Testis (tissue), 2 donors: ENCODE measurements around the gene DRC7.

ENCODE experiments used
- POLR2A ChIP-seq: fragments of 450-650 bp; IDR thresholded peaks from one replicate; pipeline ENCODE4 v1.6.1; 2017; ENCODE audit warnings: antibody characterized with exemption, mild to moderate bottlenecking, moderate library complexity
- TF ChIP-seq, protein P1 (sequence below), 3 experiments: fragments of 450-650 bp in 2 of 3; fragments of 200-600 bp in 1 of 3; sonication (generic) in 1 of 3; IDR thresholded peaks; one replicate each; pipeline ENCODE4 v1.5.1; 2016 to 2019; ENCODE audit warnings: antibody characterized with exemption in 3 of 3, mild to moderate bottlenecking in 2 of 3, moderate library complexity in 1 of 3

DNA sequence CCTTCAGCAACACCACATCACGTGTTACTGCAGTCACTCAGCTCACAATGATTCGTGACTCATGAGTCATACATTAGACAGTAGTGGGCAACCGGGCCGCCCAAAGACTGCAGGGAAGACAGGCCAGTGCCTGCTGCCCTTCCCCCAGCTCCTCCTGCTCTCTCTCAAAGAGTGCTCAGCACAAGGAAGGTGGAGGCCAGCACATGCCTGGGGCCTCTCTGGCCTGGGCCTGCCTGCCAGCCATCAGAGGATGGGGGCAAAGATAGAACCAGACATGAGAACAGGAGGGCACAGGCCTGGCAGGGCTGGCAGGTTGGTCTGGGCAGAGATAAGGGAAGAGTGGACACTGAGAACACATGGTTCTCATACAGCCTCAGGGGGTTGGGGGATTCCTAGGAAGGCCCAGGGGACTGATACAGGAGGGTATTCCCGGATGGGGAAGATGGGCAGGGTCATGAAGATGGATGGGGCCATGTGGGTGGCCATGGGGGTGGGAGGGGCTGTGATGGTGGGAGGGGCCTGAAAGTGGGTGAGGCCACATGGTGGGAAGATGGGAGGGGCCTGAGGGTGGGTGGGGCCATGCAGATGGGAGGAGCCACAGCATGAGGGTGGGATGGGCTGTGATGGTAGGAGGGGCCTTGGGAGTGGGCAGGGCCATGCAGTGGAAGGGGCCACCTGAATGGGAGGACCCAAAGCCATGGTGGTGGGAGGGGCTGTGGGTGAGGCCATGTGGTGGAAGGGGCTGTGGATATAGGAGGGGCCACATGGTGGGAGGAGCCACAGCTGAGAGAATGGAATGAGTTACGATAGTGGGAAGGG, 69.9 kb downstream of the DRC7 start:
- TF ChIP-seq, protein P1, sequence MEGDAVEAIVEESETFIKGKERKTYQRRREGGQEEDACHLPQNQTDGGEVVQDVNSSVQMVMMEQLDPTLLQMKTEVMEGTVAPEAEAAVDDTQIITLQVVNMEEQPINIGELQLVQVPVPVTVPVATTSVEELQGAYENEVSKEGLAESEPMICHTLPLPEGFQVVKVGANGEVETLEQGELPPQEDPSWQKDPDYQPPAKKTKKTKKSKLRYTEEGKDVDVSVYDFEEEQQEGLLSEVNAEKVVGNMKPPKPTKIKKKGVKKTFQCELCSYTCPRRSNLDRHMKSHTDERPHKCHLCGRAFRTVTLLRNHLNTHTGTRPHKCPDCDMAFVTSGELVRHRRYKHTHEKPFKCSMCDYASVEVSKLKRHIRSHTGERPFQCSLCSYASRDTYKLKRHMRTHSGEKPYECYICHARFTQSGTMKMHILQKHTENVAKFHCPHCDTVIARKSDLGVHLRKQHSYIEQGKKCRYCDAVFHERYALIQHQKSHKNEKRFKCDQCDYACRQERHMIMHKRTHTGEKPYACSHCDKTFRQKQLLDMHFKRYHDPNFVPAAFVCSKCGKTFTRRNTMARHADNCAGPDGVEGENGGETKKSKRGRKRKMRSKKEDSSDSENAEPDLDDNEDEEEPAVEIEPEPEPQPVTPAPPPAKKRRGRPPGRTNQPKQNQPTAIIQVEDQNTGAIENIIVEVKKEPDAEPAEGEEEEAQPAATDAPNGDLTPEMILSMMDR (IDR thresholded peaks at IDR 0.05): no peak
- TF ChIP-seq POLR2A: no peak
